A172 (cell line): Measurements from ENCODE around the gene PROSER2. TPM values are rescaled to one million over a fixed set of nuclear protein-coding genes. Genes with fewer than 3 reads are reported as not detected.
A peak's percentile ranks its signal among the peaks of the same experiment; 100 is the strongest.

Experiments used
- DNase-seq: peaks from one replicate; pipeline ENCODE4 v3.0.0-alpha.2; 2015; ENCODE audit warnings: low spot score
- total RNA-seq: library from RNA; depleted of rRNA; stranded (reverse); fragments of >200 nt; shearing (Covaris generic); gene quantifications from 2 replicates; pipeline ENCODE4 v1.2.3, GENCODE V29; 2014

The PROSER2 gene
- total RNA-seq, 1 experiment from 2014 or later, result 18.5 TPM

DNA sequence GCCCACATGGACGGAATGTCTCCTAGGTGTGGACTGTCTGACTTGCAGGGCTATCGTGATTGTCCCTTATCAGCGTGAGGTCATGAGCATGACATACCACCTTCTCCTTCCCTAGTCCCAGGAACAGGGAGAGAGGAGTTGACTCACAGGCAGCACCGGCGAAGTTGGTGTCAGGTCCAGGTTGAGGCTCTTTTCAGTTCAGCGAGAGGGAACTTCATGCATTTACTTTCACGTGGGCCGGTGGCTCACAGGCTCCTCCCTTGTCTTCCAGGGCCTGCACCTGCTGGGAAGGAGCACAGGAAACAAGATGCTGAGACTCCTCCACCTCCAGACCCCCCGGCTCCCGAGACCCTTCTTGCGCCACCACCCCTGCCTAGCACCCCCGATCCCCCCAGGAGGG, 46.1 kb downstream of the PROSER2 start:
- no peak for DNase-seq

DNA sequence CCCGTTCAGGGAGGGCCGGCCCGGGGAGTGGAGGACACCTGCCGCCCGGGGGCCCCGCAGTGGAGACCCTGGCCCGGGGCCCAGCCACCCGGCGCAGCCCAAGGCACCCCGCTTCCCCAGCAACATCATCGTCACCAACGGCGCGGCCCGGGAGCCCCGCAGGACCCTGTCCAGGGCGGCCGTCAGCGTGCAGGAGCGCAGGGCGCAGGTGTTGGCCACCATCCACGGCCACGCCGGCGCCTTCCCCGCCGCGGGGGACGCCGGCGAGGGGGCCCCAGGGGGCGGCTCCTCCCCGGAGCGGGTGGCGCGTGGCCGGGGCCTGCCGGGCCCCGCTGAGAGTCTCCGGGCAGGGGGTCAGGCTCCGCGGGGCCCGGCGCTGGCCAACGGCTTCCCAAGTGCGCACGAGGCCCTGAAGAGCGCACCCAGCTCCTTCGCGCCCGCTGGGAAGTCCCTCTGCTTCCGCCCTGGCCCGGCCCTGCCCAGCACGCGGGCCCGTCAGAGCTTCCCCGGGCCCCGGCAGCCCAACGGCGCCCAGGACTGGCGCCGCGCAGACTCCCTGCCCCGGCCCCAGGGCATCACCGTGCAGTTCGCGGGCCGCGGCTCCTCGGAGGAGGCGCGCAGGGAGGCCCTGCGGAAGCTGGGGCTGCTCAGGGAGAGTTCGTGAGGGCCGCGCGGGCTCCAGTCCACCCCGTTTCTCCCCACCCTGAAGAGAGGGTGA, 46.7 kb downstream of the PROSER2 start:
- DNase-seq, result no peak

DNA sequence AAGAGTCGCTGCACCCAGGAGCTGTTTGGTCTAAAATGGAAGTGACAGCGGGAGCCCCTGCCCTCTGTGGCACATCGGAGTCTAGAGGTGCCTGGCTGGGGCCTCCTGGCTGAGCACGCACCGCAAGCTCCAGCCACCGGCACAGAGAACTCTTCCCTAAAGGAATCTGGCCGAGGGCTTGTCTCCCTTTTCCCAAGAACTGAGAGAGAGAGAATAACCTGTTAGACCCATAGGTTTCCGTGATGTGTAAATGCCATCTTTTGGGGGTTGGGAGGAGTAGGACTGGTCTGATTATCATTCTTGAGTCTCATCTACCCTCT, 47.3 kb downstream of the PROSER2 start:
- no peak for DNase-seq

DNA sequence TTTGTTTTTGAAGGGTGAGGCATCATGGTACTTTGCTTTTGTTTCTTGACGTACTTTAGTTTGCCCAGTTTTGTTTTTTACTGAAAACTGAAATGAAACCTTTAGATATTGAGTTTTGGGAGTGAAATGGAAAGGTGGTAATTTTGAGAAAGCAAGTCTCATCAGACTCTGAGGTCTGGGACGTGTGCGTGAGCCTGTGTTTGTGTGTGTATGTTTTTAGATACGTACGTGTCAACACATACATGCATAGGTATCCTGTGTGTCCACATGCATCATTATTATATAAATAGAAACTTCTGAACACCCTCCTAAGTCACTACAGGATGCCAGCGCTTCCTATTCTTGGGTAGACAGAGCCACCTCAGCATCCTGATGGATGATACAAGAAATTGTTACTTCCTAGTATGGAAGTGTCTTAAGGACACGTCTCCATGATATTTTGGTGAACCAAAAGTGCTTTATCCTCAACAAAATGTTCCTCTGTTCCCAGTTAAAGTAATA, 47.8 kb downstream of the PROSER2 start:
- no peak for DNase-seq

DNA sequence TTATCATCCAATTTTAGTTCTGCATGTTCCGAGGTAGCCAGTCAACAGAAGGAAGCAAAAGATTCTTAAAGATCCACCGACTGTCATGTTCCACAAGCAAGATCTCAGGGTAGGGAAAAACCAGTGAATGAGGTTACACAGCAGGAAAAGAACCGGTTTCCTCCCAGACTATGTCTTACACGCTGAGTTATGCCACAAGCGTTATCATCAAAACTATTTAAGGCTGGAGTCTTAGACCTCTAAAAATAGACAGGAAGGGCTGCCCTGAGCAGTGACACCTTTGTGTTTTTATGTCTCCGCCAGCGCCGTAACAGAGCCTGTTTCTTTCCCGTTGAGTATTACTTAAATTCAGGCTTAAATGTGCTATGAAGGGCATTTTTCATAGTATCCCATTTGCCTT, 48.3 kb downstream of the PROSER2 start:
- peak; percentile 72 for DNase-seq

DNA sequence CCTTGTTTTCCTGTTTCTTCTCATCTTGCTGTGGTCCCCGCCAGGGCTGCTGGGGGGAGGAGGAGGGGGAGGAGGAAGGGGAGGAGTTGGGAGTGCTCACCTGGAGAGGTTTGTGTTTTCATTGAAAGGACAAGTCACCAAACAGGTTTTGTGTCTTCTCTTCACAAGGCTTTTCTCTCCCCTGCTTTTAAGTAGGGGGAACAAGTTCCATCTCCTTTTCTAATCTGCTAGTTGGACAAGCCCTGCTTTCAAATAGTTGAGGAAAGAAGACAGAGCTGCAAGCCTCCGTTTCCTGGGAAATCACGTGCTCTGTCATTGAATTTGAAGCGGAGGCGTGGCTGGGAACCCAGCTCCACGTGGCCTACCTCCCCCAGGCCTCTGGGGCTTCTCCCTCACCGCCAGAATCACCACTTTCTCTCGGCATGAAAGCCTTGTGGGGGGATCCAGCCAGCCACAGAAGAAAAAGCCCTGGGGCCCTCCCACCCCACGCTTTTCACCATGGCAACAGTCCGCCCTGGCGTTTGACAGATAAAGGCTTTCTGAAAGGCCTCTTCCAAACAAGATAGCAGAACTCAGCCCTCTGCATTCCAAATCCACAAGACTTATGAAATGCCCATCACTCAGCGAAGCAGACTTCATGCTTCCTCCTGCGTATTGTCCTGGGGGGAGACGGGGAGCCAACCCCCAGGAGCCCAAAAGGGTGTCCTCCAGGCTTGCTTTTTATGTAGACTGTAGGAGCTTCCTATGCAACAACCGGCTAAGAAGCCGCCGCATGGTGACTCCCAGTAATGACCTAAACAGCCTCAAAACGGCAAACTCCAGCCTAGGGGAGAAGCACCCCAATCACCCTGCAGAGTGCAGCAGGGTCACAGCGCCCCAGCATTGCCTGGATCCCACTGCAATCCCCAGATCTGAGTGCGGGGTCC, 51.7 kb downstream of the PROSER2 start:
- DNase-seq, result no peak

DNA sequence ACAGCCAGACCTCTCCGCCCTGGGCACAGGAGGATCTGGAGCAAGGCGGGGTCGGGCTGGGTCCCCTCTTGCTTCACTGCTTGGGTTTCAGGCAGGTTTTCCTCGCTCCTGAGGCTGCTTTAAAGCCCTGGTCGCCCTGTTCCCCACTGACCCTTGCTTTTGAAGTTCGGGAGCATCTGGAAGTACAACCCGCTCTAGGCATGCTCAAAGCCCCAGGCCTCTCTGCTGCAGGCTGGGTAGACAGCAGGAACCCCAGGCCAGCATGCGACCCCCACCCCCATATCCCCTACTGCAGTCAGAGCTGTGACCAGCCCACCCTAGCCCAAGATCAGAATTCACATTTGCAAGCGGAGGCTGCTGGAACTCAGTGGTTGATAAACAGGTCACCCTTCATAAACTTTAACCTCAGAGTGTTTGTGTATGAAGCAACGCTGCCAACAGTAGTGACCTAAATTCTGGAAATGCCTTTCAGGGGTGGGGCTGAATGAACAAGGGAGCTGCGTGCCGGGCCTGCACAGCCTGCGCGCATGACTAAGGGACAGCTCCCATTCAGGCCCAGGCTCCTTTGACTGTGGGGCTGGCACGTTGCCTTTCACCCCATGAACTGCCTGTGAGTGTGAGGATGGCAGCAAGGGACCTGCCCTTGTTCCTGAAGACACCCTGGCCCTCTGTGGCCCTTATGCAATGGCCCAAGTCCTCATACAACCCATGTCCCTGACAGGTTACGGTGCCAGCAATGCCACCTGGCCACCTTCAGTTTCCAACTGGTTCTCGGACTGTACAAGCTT, 52.5 kb downstream of the PROSER2 start:
- DNase-seq, result peak; percentile 93

DNA sequence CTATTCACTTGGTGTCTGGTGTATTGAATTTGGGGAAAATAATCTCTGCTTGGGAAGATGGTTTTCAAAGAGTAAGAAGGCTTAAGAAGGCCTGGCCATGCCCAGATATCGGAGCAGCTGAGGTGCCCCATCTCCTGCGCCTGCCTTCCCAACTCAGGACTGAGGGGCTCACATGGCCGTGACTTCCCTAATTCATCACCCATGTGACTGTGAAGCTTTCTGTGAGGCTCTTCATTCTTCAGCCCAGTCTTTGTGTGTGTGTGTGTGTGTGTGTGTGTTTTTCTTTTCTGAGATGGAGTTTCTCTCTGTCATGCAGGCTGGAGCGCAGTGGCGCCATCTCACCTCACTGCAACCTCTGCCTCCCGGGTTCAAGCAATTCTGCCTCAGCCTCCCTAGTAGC, 53.2 kb downstream of the PROSER2 start:
- DNase-seq, result no peak

DNA sequence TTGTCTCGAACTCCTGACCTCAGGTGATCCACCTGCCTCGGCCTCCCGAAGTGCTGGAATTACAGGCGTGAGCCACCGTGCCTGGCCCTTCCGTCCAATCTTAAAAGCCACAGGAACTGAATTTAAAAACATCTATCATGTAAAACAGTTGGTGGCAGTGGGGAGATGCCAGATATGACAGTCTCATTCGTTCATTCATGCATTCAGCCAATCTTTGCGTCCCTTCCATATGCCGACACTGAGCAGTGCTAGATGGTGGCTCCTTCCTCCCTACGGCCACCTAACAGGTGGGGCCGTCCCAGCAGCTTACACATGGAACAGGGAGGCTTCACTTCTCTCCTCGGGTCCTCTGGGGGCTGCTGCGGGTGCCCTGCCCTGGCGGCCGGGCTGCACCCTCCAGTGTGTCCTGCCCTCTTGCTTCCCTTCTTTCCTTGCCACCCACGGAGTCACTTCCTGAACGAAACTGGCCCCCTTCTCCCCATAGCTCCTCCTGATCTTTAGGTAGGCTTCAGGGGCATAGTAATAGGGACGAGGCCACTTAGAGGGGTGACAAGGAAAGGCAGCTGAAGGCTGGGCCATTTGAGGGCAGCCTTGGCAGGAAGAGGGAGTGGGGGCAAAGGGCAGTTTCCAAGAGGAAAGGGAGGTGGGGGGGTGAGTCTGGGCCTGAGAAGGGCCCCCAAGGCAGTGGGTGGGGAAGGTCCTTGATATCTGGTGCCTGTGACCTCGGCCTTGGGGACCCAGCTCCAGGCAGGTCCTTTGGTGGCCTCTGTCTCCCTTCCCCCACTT, 53.8 kb downstream of the PROSER2 start:
- no peak for DNase-seq

GRCh38 chr10:11877591-11877905, 54.4 kb downstream of the PROSER2 start:
- no peak for DNase-seq

- DNase-seq, result no peak
Observed at GRCh38 chr10:11878776-11879175, 55.6 kb downstream of the PROSER2 start.

DNA sequence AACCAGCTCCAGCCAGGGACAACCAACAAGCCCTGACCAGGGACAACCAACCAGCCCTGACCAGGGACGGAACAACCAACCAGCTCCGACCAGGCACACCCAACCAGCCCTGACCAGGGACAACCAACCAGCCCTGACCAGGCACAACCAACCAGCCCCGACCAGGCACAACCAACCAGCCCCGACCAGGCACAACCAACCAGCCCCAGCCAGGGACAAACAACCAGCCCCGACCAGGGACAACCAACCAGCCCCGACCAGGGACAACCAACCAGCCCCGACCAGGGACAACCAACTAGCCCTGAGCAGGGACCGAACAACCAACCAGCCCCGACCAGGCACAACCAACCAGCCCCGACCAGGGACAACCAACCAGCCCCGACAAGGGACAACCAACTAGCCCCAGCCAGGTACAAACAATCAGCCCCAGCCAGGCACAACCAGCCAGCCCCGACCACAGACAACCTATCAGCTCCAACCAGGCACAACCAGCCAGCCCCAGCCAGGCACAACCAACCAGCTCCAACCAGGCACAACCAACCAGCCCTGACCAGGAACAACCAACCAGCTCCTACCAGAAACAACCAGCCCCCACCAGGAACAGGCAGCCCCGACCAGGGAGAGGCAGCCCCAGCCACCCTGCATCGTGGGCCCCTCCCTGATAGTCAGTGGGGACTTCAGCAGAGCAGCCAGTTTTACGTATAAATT, 56.4 kb downstream of the PROSER2 start:
- no peak for DNase-seq

- DNase-seq, result no peak
Observed at GRCh38 chr10:11880151-11881029, 57.2 kb downstream of the PROSER2 start.

- DNase-seq, result no peak
Observed at GRCh38 chr10:11881030-11881476, 57.9 kb downstream of the PROSER2 start.

- peak; percentile 91 for DNase-seq
Observed at GRCh38 chr10:11881477-11882417, 58.6 kb downstream of the PROSER2 start.

DNA sequence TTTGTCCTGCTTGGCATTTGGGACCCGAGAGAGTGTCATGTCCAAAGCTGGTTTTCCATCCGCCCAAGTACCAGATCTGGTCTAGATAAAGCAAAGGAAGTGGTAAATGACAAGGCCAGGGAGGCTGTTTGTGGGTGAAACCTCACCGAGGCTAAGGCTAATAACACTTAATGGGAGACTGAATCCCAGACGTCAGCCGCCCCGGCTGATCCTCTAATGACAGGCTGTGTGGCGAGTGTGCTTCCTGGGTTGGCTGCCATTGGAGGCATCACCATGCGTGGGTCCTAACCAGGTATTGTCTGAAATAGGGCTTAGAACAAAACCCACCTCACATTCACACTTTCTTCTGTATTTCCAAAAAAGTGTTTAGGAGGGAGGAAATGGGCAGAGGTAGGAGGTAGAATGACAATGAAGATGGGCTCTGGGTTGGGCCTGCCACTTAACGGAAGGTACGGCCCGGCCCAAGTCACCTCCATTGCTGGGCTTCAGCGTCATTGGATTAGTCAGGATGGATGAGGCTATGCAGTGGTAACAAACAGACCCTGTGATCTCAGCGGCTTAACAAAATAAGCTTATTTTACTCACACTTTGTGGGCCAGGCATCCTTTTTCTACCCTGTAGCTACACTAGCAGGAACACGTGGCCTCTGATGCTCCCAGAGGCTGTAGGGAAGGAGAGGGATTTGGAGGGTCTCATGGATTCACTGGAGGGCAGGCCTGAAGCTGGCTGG, 59.7 kb downstream of the PROSER2 start:
- DNase-seq, result peak; percentile 48

DNA sequence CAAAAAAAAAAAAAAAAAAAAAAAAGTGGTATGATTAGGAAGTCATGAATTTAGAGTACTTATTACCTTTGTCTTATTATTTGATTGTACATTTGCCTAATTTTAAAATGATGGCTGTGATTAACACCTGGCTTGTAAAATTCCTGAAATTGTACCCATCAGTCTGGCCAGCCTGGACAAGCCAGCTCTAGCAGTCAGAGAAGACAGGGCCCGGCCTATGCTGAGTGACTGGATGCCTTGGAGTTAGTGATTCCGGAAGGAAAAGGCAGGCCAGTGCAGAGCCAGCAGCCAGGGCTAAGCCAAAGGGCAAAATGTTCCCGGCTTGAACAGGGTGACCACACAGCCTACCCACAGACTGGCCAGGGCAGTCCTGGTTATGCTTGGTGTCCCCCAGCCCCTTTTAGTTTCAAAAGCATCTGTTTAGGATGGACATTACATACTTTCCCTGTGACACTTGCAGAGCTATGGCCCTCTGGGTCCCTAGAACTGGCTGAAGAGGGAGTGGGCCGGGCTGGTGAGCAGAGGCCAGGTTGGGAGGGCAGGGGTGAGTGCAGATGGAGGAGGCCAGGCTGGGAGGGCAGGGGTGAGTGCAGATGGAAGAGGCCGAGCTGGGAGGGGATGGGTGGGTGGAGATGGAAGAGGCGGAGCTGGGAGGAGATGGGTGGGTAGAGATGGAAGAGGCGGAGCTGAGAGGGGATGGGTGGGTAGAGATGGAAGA, 61.7 kb downstream of the PROSER2 start:
- no peak for DNase-seq
